HEK293 (cell line): ENCODE measurements around the gene PLEKHG7.

Experiments
- ATF2 ChIP-seq: fragments of 450-650 bp; formaldehyde crosslinking; IDR thresholded peaks from 2 replicates; pipeline ENCODE4 v1.5.1; 2016; ENCODE audit warnings: missing biosample characterization, missing genetic modification characterization, low read depth
- GFI1B ChIP-seq: fragments of 450-650 bp; formaldehyde crosslinking; IDR thresholded peaks from 2 replicates; pipeline ENCODE4 v1.5.1; 2016; ENCODE audit warnings: missing biosample characterization, missing genetic modification characterization
- IKZF3 ChIP-seq: fragments of 450-650 bp; IDR thresholded peaks from 2 replicates; pipeline ENCODE4 v1.5.0; 2018; ENCODE audit warnings: missing biosample characterization, mild to moderate bottlenecking, missing genetic modification characterization, moderate library complexity
- MYNN ChIP-seq: fragments of 450-650 bp; formaldehyde crosslinking; IDR thresholded peaks from 2 replicates; pipeline ENCODE4 v1.5.1; 2016; ENCODE audit warnings: missing biosample characterization, missing genetic modification characterization, borderline replicate concordance
- OVOL3 ChIP-seq: fragments of 450-650 bp; formaldehyde crosslinking; IDR thresholded peaks from 2 replicates; pipeline ENCODE4 v1.5.1; 2016; ENCODE audit warnings: missing biosample characterization, missing genetic modification characterization
- PRDM1 ChIP-seq: fragments of 450-650 bp; formaldehyde crosslinking; IDR thresholded peaks from 2 replicates; pipeline ENCODE4; 2016; ENCODE audit warnings: missing biosample characterization, missing genetic modification characterization
- PRDM4 ChIP-seq: fragments of 450-650 bp; formaldehyde crosslinking; IDR thresholded peaks from 2 replicates; pipeline ENCODE4 v1.5.1; 2017; ENCODE audit warnings: missing biosample characterization, missing genetic modification characterization
- PRDM6 ChIP-seq: fragments of 450-650 bp; formaldehyde crosslinking; IDR thresholded peaks from 2 replicates; pipeline ENCODE4 v1.5.1; 2017; ENCODE audit warnings: missing biosample characterization, missing genetic modification characterization
- SCRT1 ChIP-seq: fragments of 450-650 bp; formaldehyde crosslinking; IDR thresholded peaks from 2 replicates; pipeline ENCODE4 v1.5.1; 2016; ENCODE audit warnings: missing biosample characterization, missing genetic modification characterization, borderline replicate concordance
- WT1 ChIP-seq: fragments of 450-650 bp; formaldehyde crosslinking; IDR thresholded peaks from 2 replicates; pipeline ENCODE4 v1.5.1; 2016; ENCODE audit warnings: missing biosample characterization, missing genetic modification characterization
- ZBTB44 ChIP-seq: fragments of 450-650 bp; IDR thresholded peaks from 2 replicates; pipeline ENCODE4 v1.5.1; 2018; ENCODE audit warnings: missing biosample characterization, mild to moderate bottlenecking, missing genetic modification characterization
- ZBTB8A ChIP-seq: fragments of 450-650 bp; formaldehyde crosslinking; IDR thresholded peaks from 2 replicates; pipeline ENCODE4 v1.5.1; 2016; ENCODE audit warnings: missing biosample characterization, missing genetic modification characterization
- ZNF148 ChIP-seq: fragments of 450-650 bp; formaldehyde crosslinking; IDR thresholded peaks from 2 replicates; pipeline ENCODE4 v1.5.0; 2017; ENCODE audit warnings: missing biosample characterization, missing genetic modification characterization, borderline replicate concordance
- ZNF211 ChIP-seq: fragments of 450-650 bp; formaldehyde crosslinking; IDR thresholded peaks from 2 replicates; pipeline ENCODE4 v1.5.1; 2016; ENCODE audit warnings: low read depth, missing biosample characterization, missing genetic modification characterization
- ZNF354C ChIP-seq: fragments of 450-650 bp; formaldehyde crosslinking; IDR thresholded peaks from 2 replicates; pipeline ENCODE4 v1.5.1; 2016; ENCODE audit warnings: missing biosample characterization, missing genetic modification characterization, low read depth, borderline replicate concordance
- ZNF366 ChIP-seq: fragments of 450-650 bp; formaldehyde crosslinking; conservative IDR thresholded peaks from 2 replicates; pipeline ENCODE4 v1.5.1; 2016; ENCODE audit warnings: missing biosample characterization, missing genetic modification characterization
- ZNF394 ChIP-seq: fragments of 450-650 bp; formaldehyde crosslinking; IDR thresholded peaks from 2 replicates; pipeline ENCODE4 v1.5.1; 2016; ENCODE audit warnings: missing biosample characterization, missing genetic modification characterization, mild to moderate bottlenecking, moderate library complexity, borderline replicate concordance
- ZNF404 ChIP-seq: fragments of 450-650 bp; formaldehyde crosslinking; IDR thresholded peaks from 2 replicates; pipeline ENCODE4 v1.5.1; 2017; ENCODE audit warnings: missing biosample characterization, missing genetic modification characterization
- ZNF449 ChIP-seq: fragments of 450-650 bp; formaldehyde crosslinking; IDR thresholded peaks from 2 replicates; pipeline ENCODE4 v1.5.1; 2017; ENCODE audit warnings: missing biosample characterization, mild to moderate bottlenecking, missing genetic modification characterization, moderate library complexity
- ZNF473 ChIP-seq: fragments of 450-650 bp; formaldehyde crosslinking; IDR thresholded peaks from 2 replicates; pipeline ENCODE4 v1.5.1; 2017; ENCODE audit warnings: missing biosample characterization, missing genetic modification characterization
- ZNF544 ChIP-seq: fragments of 450-650 bp; formaldehyde crosslinking; IDR thresholded peaks from 2 replicates; pipeline ENCODE4 v1.5.0; 2017; ENCODE audit warnings: missing biosample characterization, missing genetic modification characterization
- ZNF560 ChIP-seq: fragments of 450-650 bp; formaldehyde crosslinking; IDR thresholded peaks from 2 replicates; pipeline ENCODE4 v1.5.1; 2017; ENCODE audit warnings: missing biosample characterization, missing genetic modification characterization, borderline replicate concordance
- ZNF610 ChIP-seq: fragments of 450-650 bp; formaldehyde crosslinking; IDR thresholded peaks from 2 replicates; pipeline ENCODE4 v1.5.1; 2016; ENCODE audit warnings: missing biosample characterization, missing genetic modification characterization, borderline replicate concordance
- ZNF621 ChIP-seq: fragments of 450-650 bp; formaldehyde crosslinking; IDR thresholded peaks from 2 replicates; pipeline ENCODE4 v1.5.1; 2017; ENCODE audit warnings: missing biosample characterization, missing genetic modification characterization
- ZNF660 ChIP-seq: fragments of 450-650 bp; IDR thresholded peaks from 2 replicates; pipeline ENCODE4 v1.5.1; 2018; ENCODE audit warnings: missing biosample characterization, mild to moderate bottlenecking, missing genetic modification characterization
- ZNF670 ChIP-seq: fragments of 450-650 bp; formaldehyde crosslinking; IDR thresholded peaks from 2 replicates; pipeline ENCODE4 v1.5.1; 2016; ENCODE audit warnings: missing biosample characterization, missing genetic modification characterization, low read depth
- ZNF776 ChIP-seq: fragments of 450-650 bp; formaldehyde crosslinking; IDR thresholded peaks from 2 replicates; pipeline ENCODE4 v1.5.0; 2017; ENCODE audit warnings: missing biosample characterization, missing genetic modification characterization, borderline replicate concordance
- ZSCAN18 ChIP-seq: fragments of 450-650 bp; formaldehyde crosslinking; IDR thresholded peaks from 2 replicates; pipeline ENCODE4 v1.5.1; 2016; ENCODE audit warnings: missing biosample characterization, missing genetic modification characterization

Gene PLEKHG7

GRCh38 chr12:92695056-92695455, 7.7 kb upstream of the PLEKHG7 start (continued):
- no peak for TF ChIP-seq ZNF148 (tag by site-specific recombination)
- no peak for TF ChIP-seq ZNF473 (tag by site-specific recombination)
- TF ChIP-seq IKZF3 (tag by site-specific recombination): peak; percentile 86
- TF ChIP-seq ZNF621: no peak
- TF ChIP-seq ZNF211 (tag by site-specific recombination): no peak
- no peak for TF ChIP-seq ZNF354C (tag by site-specific recombination)
- no peak for TF ChIP-seq ZNF610 (tag by site-specific recombination)
- no peak for TF ChIP-seq ZNF449
- TF ChIP-seq ZNF660 (tag by site-specific recombination): no peak
- peak; percentile 60; the same call in 1 of the 2 replicates for TF ChIP-seq GFI1B
- no peak for TF ChIP-seq ZNF560
- no peak for TF ChIP-seq ZNF776 (tag by site-specific recombination)
- no peak for TF ChIP-seq MYNN
- no peak for TF ChIP-seq ZNF394 (tag by site-specific recombination)
- TF ChIP-seq ATF2 (tag by site-specific recombination): no peak
- TF ChIP-seq ZNF366 (tag by site-specific recombination): no peak
- no peak for TF ChIP-seq OVOL3 (tag by site-specific recombination)
- TF ChIP-seq WT1 (tag by site-specific recombination): 0 out of 2 replicates have a peak, but pooled peaks have one; percentile 43
- TF ChIP-seq ZSCAN18 (tag by site-specific recombination): no peak
- TF ChIP-seq PRDM4: peak; percentile 37; the same call in 1 of the 2 replicates
- no peak for TF ChIP-seq ZNF404
- no peak for TF ChIP-seq ZNF670 (tag by site-specific recombination)
- TF ChIP-seq ZBTB8A (tag by site-specific recombination): peak; percentile 40; the same call in 1 of the 2 replicates
- TF ChIP-seq PRDM1 (tag by site-specific recombination): no peak
- peak; percentile 10; the same call in 1 of the 2 replicates for TF ChIP-seq SCRT1 (tag by site-specific recombination)
- TF ChIP-seq ZBTB44: peak; percentile 97
- TF ChIP-seq ZNF544 (tag by site-specific recombination): no peak
- TF ChIP-seq PRDM6 (tag by site-specific recombination): peak; percentile 5; the same call in 1 of the 2 replicates
